Measurements from ENCODE around the gene VAMP5.
"Not testable (repeated sequence)": the region's sequence is repeated elsewhere in the genome, so short reads cannot be mapped to it uniquely, and the experiment has no call there.

Gene VAMP5, protein sequence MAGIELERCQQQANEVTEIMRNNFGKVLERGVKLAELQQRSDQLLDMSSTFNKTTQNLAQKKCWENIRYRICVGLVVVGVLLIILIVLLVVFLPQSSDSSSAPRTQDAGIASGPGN

GRCh38 chr2:85584354-85584856, at the start of gene VAMP5:
VAMP5 (plus strand) TSS chr2:85584431; CDS start chr2:85584491, 60 bp downstream.
- no peak for DNase-seq (ENCODE audit: low read depth in 3 of 3)

DNA sequence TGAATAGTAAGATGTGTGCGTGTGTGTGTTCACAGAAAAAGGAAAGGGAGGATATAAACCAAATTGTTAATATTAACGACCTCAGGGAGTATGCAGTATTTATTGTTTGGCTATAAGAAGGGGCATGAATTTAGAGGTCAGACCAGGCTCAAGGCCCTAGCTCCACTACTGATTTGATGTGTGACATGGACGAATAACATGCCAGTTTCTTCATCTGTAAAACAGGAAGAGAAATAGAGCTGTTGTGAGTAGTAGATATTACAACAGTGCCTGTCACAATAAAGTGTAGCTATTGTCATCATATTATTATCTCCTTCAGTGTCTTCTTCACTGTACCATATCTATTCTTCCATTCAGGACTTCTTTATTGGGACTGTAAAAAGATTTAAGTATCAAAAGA, 49.4 kb upstream of the VAMP5 start:
- no peak for DNase-seq (ENCODE audit: low read depth in 3 of 3)

- DNase-seq (ENCODE audit: low read depth in 3 of 3): no peak
Measured at GRCh38 chr2:85536479-85536878, 47.8 kb upstream of the VAMP5 start.

DNA sequence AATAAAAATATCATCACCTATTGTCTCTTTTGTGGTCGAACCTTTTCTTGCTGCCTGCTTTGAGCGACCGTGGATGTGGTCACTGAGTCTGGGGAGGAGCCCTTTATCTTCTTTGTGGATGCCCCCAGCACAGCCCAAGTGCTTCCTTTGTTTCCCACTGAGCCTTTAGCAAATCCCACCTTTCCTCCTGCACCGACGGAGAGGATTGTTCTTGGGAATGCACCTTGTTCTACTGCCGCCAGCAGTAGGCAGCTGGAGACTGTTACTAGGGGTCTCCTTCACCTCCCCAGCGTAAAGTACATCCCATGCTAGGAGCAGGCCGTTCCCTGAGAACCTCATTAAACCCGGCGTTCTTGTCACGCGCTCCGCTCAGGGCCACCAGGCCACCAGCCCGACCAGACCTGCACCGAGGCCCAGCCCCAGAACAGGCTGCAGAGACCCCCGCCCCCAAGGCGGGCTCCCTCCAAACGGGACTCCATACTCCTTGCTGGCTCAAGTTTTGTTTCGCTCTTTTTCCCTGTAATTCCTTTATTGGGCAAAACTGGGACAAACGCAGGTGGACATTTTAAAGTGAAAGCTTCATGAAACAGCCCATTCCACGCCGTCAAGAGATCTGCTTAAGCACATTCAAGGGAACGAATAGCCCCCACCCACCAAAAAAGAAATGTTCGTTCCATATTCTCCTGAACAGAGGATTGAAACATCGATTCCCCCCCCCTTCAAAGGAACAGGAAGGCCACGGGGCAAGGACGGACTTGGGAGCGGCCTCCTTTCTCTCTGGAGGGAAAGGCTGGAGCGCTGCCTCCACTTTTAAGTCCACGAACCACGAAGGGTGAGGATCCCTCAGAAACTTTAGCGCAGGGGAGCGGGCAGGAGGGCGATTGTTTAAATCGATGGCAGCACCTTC, 46.4 kb upstream of the VAMP5 start:
- peak in 2 of 3 experiments; percentile 9 to 36 for DNase-seq (ENCODE audit: low read depth in 3 of 3)

DNA sequence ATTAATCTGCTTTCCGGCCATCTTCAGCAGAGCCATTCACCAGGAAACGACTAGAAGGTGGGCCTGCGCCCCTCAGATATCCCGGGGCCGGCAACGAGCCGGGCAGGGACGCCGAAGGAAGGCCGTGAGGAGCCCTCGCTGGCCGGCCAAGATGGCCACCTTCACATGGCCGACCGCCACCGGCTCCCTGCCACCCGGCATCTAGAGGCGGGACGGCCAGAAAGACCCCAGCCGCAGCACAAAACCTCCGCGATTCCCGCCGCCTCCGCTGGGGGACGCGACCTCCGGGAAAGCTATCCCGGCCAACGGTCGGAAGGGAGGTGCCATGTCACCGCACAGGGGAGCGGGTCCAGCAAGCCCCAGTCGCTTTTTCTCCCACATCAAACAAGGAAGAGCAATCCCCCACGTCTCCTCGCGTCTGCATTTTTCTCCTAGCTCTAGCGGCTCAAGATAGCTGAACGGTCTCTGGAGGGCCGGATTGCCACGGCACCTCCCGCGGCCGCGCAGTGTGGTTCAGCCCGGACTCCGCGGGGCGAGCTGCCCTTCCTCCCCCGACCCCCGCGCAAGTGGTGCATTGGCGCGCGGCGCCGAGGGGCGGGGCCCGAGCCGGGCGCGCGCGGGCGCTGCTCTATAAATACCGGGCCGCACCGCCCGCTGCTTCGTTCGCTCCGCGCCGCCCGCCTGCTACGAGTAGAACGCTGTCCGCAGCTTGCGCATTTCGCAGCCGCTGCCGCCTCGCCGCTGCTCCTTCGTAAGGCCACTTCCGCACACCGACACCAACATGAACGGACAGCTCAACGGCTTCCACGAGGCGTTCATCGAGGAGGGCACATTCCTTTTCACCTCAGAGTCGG, 45.5 kb upstream of the VAMP5 start, which contains the start of gene MAT2A:
Gene MAT2A (plus strand): TSS at position 662 of the 854 bp plus-strand sequence. CDS start 120 bp downstream, at position 782.
- DNase-seq (ENCODE audit: low read depth in 3 of 3): peak; percentile 81 to 92 (median 83)

DNA sequence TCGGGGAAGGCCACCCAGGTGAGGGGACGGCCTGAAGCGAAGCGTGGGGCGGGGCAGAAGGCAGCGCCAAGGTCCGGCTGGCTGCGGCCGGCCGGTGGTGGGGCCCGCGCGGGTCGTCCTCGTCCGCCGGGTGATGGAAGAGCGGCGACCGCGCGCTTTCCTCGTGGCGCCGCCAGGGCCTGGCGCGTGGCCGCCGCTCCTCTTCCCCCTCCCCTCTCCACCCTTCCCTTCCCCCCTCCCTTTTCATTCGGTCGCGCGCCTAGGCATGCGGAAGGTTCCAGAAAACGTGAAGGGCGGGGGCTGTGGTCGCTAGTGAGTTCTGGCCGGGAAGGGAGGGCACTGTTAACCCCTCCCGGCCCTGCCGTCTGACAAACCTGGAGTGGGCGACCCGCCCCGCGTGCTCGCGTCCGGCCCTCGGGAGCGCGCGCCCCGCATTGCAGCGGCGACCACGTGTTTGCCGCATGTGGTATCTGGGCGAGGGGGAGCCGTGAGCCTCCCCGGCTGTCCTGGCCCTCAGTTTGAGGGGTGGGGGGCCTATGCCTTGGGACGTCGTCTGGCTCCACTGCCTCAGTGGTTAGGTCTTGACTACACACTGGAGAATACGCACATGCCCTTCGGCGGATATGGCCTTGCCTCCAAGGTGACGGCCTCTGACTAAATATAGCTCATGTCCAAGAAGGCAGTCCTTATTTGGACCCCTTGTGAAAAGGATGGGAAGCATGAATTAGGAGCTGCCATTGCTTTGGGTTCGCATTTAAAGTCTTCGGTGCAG, 44.7 kb upstream of the VAMP5 start:
- DNase-seq (ENCODE audit: low read depth in 3 of 3): peak; percentile 64 to 76 (median 67)

- no peak for DNase-seq (ENCODE audit: low read depth in 3 of 3)
Measured at GRCh38 chr2:85540133-85540648, 44.0 kb upstream of the VAMP5 start.

DNA sequence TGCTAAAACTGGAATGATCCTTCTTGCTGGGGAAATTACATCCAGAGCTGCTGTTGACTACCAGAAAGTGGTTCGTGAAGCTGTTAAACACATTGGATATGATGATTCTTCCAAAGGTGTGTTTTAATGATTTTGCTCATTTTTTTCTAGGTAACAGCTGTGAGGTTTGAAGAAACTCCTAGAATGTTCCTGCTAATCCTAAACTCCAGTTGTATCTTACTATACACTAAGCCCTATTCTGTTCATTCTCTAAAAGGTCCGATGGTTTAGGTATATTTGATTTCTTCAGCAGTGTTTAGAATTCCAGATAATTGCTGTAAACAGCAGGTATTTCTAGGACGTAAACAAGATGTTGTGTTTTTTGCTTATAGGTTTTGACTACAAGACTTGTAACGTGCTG, 43.0 kb upstream of the VAMP5 start:
- no peak for DNase-seq (ENCODE audit: low read depth in 3 of 3)

GRCh38 chr2:85541753-85542457, 42.3 kb upstream of the VAMP5 start:
- DNase-seq (ENCODE audit: low read depth in 3 of 3): no peak

DNA sequence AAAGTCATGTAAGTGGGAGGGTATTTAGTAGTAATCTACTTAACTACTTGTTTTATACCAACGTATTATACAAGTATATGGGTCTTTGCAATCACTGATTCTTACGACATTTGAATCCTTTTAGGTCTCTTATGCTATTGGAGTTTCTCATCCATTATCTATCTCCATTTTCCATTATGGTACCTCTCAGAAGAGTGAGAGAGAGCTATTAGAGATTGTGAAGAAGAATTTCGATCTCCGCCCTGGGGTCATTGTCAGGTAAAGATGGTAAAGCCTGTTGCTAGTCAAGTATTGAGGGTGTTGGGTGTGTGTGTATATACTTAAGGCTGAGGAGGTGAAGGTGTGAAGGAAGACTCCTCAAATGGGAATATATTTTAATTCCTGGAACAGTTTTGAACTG, 41.5 kb upstream of the VAMP5 start:
- DNase-seq (ENCODE audit: low read depth in 3 of 3): no peak

- not testable (repeated sequence) for DNase-seq (ENCODE audit: low read depth in 3 of 3)
Measured at GRCh38 chr2:85544254-85544691, 40.0 kb upstream of the VAMP5 start.

- DNase-seq (ENCODE audit: low read depth in 3 of 3): not testable (repeated sequence)
Measured at GRCh38 chr2:85544915-85545779, 39.1 kb upstream of the VAMP5 start.

- no peak for DNase-seq (ENCODE audit: low read depth in 3 of 3)
Measured at GRCh38 chr2:85545780-85546240, 38.4 kb upstream of the VAMP5 start.

- no peak for DNase-seq (ENCODE audit: low read depth in 3 of 3)
Measured at GRCh38 chr2:85547089-85547858, 37.0 kb upstream of the VAMP5 start.

- no peak for DNase-seq (ENCODE audit: low read depth in 3 of 3)
Measured at GRCh38 chr2:85547859-85548607, 36.2 kb upstream of the VAMP5 start.

DNA sequence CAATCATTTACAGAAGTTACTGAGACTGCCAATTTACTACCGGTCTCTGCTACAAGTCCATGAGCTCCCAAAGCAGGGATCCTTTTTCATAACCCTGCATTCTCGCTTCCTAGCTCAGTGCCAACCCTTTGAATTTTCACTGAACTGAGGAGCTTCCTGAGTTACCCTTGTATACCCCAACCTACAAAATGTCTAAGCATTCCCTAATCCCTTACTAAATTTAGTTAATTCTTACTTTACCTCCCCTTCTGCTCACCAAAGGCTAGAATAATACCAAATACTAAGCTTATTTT, 35.7 kb upstream of the VAMP5 start:
- no peak for DNase-seq (ENCODE audit: low read depth in 3 of 3)

DNA sequence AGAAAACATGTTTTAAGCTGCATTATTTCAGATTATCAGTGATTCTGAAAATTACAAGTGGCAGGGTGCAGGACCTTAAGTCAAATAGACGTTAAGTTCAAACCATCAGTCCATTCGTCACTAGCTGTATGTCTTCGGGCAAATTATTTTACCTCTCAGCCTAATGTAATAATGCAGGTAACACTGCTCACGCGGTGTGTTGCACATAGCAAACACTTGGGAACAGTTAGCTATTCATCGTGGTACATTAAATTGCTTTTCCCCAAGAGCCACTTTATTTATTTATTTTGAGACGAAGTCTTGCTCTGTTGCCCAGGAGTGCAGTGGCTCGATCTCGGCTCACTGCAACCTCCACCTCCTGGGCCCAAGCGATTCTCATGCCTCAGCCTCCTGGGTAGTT, 35.1 kb upstream of the VAMP5 start:
- DNase-seq (ENCODE audit: low read depth in 3 of 3): no peak

DNA sequence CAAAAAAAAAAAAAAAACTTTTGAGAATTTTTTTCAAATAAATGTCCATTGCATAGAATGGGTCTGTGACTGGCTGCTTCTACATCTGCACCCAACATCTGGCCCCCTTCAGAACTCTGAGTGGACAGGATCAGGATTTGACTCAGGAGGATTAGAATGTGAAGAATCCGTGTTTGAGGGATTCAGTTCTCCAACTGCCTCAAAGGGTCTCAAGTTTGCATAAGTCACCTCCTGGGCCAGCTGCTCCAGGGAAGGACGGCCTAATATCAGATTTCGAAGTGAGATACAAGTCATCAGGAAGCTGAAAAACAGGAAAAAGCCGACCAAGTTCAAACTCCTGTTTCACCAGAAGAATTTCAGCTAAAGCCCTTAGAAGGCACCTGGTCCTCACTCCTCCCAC, 34.4 kb upstream of the VAMP5 start:
- DNase-seq (ENCODE audit: low read depth in 3 of 3): no peak
